Body of pancreas (tissue), 4 donors: ENCODE results near the gene ZBTB47. TPM values are rescaled to one million over a fixed set of nuclear protein-coding genes. Genes with fewer than 3 reads are reported as not detected.

Experiments
- ATAC-seq: fragments of 150-250 bp; one replicate; pipeline ENCODE4 v1.9.1; 2016
- DNase-seq, 4 donors: peaks; one replicate each; pipeline ENCODE4 v3.0.0-alpha.2; 2019
- H3K27ac ChIP-seq, 4 donors: fragments of 200-600 bp; sonication (generic); 1 replicate in 3 of 4; 2 replicates in 1 of 4; pipeline versions ENCODE4 v1.5.1 to v1.6.1; 2016 to 2019; ENCODE audit warnings: mild to moderate bottlenecking in 1 of 4, mixed read lengths in 1 of 4, moderate library complexity in 1 of 4
- H3K27me3 ChIP-seq, 2 donors: fragments of 200-600 bp; sonication (generic); one replicate each; pipeline ENCODE4 v1.6.0; 2016; ENCODE audit warnings: mild to moderate bottlenecking in 1 of 2
- H3K36me3 ChIP-seq, 2 donors: fragments of 200-600 bp; sonication (generic); replicated peaks in 1 of 2; 2 replicates each; pipeline ENCODE4 v1.5.1; 2016; ENCODE audit warnings: low read depth in 2 of 2; ENCODE audit not compliant: insufficient read depth in 1 of 2
- H3K4me1 ChIP-seq: fragments of 200-600 bp; sonication (generic); one replicate; pipeline ENCODE4 v1.6.0; 2016
- H3K4me3 ChIP-seq, 2 donors: fragments of 200-600 bp; sonication (generic); 1 replicate in 1 of 2; 2 replicates in 1 of 2; pipeline ENCODE4 v1.5.1; 2016 to 2019
- H3K9me3 ChIP-seq, 3 donors: fragments of 200-600 bp; sonication (generic); 1 replicate in 2 of 3; 2 replicates in 1 of 3; pipeline ENCODE4 v1.5.1; 2016
- POLR2A ChIP-seq, 3 donors: fragments of 450-650 bp; IDR thresholded peaks; one replicate each; pipeline ENCODE4 v1.6.1; 2016; ENCODE audit warnings: antibody characterized with exemption in 3 of 3, mild to moderate bottlenecking in 2 of 3
- WGBS, 2 donors: methylation state at CpG; one replicate each; pipeline ENCODE4 v1.1.5; 2017; 5-methylcytosine and 5-hydroxymethylcytosine counted together
- intact Hi-C: fragments of 100-400 bp; cut with DNase I; formaldehyde crosslinking; loops from one replicate; pipeline ENCODE4 v1.15.1; 2023
- total RNA-seq, 2 donors: library from RNA; depleted of rRNA; stranded (reverse); fragments of >200 nt; gene quantifications; one replicate each; pipeline ENCODE4 v1.1.0, GENCODE V29; 2016
- TF ChIP-seq, protein P1 (sequence below), 7 experiments: fragments of 450-650 bp in 4 of 7; fragments of 200-600 bp in 3 of 7; sonication (generic) in 3 of 7; IDR thresholded peaks; one replicate each; pipeline ENCODE4 v1.5.1; 2016 to 2019; ENCODE audit warnings: antibody characterized with exemption in 7 of 7

The ZBTB47 gene
- total RNA-seq, 2 donors from 2014 or later, result 19.7 to 20.4 TPM

DNA sequence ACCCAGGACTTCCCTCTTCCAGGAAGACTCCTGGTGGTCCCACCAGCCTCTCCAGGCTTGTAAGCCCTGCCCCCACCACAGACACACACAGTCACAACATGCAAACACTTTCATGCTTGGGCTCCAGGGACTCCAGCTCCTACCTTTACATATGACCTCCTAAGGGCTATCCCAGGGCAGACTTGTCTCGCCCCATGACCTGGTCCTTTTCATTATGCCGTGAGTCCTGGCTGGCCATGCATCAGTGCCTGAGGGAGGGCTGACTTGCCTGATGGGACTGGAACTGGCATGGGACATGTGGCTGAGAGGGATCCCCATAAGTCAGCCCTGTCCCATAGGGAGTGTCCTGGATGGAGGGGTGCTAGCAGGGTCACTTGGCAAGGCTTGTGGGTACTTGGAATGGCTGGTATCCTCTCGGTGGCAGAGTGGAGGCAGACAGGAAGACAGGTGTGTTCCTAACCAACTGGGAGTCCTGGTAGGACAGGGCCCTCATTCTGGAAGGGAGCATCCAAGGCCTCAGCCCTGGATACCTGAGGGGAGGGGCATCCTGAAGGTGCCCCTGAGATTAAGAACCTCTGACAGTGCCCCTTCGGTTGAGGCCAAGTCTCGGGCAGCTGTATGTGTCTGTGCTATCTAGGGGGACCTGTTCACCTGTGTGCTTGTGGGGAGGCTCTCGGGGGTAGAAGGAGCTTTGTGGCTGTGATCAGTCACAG, 49.6 kb downstream of the ZBTB47 start:
- Histone ChIP-seq H3K4me3 (no peak overlapping the region), H3K36me3 (no peaks in the 10 kb centered on the region), H3K9me3 (no peaks in the 10 kb centered on the region), H3K27me3 (no peaks in the 10 kb centered on the region), H3K4me1 (no peaks in the 10 kb centered on the region), H3K27ac (no peak overlapping the region)
- DNase-seq (no peak), ATAC-seq (no peak)
- WGBS, 2 donors, result 76 to 83% methylated on average over 4 to 6 of the region's 6 CpGs
- TF ChIP-seq POLR2A (IDR thresholded peaks at IDR 0.05), result no peak
- TF ChIP-seq, protein P1, sequence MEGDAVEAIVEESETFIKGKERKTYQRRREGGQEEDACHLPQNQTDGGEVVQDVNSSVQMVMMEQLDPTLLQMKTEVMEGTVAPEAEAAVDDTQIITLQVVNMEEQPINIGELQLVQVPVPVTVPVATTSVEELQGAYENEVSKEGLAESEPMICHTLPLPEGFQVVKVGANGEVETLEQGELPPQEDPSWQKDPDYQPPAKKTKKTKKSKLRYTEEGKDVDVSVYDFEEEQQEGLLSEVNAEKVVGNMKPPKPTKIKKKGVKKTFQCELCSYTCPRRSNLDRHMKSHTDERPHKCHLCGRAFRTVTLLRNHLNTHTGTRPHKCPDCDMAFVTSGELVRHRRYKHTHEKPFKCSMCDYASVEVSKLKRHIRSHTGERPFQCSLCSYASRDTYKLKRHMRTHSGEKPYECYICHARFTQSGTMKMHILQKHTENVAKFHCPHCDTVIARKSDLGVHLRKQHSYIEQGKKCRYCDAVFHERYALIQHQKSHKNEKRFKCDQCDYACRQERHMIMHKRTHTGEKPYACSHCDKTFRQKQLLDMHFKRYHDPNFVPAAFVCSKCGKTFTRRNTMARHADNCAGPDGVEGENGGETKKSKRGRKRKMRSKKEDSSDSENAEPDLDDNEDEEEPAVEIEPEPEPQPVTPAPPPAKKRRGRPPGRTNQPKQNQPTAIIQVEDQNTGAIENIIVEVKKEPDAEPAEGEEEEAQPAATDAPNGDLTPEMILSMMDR (IDR thresholded peaks at IDR 0.05), result no peak
- intact Hi-C loops, result no loop called here

GRCh38 chr3:42703695-42704025, 50.2 kb downstream of the ZBTB47 start:
- 65% methylated on average over 5 of the region's 5 CpGs; no CpG with 5 or more reads in 1 of the 2 donors for whole genome bisulfite sequencing, 2 donors
- no peak for ATAC-seq

DNA sequence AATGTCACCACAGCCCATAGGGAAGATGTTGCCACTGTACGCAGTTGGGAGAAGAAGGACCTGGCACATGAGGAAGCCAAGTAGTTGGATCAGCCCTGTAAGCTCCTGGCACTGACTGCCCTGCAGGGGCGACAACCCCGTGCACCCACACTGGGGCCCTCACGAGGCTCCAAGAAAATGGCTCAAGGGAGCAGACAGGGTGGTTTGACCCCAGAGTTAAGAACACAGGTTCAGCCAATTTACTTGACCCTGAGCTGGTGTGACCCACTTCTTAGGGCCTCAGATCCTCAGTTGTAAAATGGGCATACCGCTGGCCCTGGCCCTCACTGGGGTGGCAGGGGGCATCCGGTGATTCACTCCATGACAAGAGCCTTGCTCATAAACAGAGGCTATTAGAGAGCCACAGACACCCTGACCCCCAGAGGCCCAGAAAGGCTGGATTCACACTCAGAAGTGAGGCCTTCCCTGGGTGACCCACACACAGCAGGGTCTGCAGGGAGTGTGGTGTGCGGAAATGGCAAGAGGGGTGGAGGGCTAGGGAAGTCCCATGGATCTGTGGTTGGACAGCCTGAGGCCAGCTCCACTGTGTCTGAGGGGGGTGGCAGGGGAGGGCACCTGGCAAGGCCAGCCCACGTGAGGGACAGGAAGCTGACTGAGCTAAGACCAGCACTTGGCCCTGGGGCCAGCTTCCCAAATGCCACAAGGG, 50.8 kb downstream of the ZBTB47 start:
- DNase-seq (no peak), ATAC-seq (no peak)
- Histone ChIP-seq H3K36me3 (no peaks in the 10 kb centered on the region), H3K9me3 (no peaks in the 10 kb centered on the region), H3K4me3 (no peak overlapping the region), H3K27me3 (no peaks in the 10 kb centered on the region), H3K27ac (no peak overlapping the region), H3K4me1 (no peaks in the 10 kb centered on the region)
- TF ChIP-seq POLR2A (IDR thresholded peaks at IDR 0.05), result no peak
- TF ChIP-seq, protein P1 (IDR thresholded peaks at IDR 0.05), result no peak
- intact Hi-C loops, result no loop called here
- WGBS, 2 donors, result 82 to 84% methylated on average over 7 to 8 of the region's 8 CpGs

More at GRCh38 chr3:42703695-42704025, 50.2 kb downstream of the ZBTB47 start:
- intact Hi-C loops, result no loop called here
- DNase-seq, result no peak
- Histone ChIP-seq H3K27me3 (no peaks in the 10 kb centered on the region), H3K27ac (no peak overlapping the region), H3K4me1 (no peaks in the 10 kb centered on the region), H3K9me3 (no peaks in the 10 kb centered on the region), H3K4me3 (no peak overlapping the region), H3K36me3 (no peaks in the 10 kb centered on the region)
- no peak for TF ChIP-seq POLR2A (IDR thresholded peaks at IDR 0.05)
- TF ChIP-seq, protein P1 (IDR thresholded peaks at IDR 0.05), result no peak

DNA sequence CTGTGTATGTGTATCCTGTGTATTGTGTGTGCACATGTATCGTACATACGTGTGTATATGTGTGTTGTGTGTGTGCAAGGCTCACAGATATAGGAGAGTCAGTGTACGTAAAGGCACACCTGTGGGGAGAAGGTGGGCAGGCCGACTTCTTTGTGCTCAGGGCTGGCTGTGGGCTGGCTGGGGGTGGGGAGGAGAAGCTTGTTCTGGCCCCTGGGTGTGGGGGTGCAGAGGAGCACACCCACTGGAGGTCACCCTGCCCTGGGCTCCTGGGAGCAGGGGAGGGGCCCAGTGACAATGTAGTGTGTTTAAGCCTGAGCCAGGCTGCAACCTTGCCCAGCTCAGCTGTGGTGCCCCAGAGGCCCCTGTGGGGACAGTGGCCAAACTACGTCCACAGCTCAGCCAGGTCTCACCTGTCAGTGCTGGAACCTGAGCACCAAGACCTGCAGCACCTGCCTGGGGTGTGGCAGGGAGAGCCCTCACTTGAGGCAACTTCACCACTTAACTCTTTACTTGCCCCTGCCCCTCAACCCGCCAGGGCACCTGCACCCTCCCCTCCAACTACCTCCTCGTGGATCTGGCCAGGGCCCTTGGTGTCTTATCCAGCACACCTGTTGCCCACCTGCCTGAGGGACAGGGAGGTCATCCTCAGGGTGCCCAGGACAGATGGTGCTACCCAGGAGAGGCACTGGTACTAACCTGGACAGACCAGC, 51.7 kb downstream of the ZBTB47 start:
- 76 to 85% methylated on average over 6 to 7 of the region's 7 CpGs for WGBS, 2 donors
- ATAC-seq, result no peak

More for the DNA sequence above, 51.7 kb downstream of the ZBTB47 start:
- Histone ChIP-seq H3K4me3 (no peak overlapping the region), H3K4me1 (no peaks in the 10 kb centered on the region), H3K36me3 (no peaks in the 10 kb centered on the region), H3K27me3 (no peaks in the 10 kb centered on the region), H3K9me3 (no peaks in the 10 kb centered on the region), H3K27ac (no peak overlapping the region)
- no peak for DNase-seq
- TF ChIP-seq POLR2A (IDR thresholded peaks at IDR 0.05), result no peak
- TF ChIP-seq, protein P1 (IDR thresholded peaks at IDR 0.05), result no peak
- intact Hi-C loops, result no loop called here
